Activated CD4-positive, alpha-beta T cell treated with anti-CD3 and anti-CD28 coated beads, Interleukin-2, amount 50 U/mL, for 1 hour (primary cell): ENCODE results near the gene METAP1D.

Experiments used
- DNase-seq: peaks from one replicate; pipeline ENCODE4 v3.0.0-alpha.2; 2020

METAP1D gene

DNA sequence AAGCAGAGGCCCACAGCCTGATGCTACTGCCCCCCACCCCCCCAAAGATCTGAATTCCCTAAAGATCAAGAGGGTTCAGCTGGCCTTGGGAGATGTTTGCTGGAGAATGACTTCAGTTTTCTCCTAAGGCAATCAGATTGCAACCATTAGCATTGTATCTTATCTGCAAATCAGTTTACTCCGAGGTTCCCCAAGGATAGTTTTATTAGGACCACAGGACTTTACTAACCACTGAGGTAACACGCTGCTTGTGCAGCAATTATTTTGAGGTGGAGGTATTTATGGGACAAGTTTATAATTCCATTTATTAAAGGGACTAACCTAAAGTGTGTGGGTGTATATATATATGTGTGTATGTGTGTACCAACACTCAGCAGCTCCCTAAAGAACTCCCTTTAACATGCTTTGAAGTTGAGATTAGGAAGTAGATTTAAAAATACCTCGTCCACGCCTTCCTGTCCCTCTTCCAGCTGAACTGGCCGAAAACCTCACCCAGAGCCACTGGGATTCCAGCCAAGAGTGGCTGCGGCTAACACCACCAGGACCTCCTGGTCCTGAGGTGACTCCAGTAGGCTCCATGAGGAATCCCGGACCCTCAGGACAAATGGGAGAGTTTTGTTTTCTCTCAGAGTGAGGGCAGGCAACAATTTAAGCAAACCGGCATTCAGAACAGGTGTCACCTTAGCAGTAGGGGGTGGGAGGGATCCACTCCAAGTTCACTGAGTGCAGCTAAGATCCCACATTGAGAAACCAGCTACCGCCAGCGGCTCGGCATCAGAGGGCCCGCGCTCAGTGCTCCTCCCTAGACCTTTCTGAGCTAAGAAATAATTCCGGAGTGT is 82.6 kb downstream of the METAP1D start:
- DNase-seq: no peak

DNA sequence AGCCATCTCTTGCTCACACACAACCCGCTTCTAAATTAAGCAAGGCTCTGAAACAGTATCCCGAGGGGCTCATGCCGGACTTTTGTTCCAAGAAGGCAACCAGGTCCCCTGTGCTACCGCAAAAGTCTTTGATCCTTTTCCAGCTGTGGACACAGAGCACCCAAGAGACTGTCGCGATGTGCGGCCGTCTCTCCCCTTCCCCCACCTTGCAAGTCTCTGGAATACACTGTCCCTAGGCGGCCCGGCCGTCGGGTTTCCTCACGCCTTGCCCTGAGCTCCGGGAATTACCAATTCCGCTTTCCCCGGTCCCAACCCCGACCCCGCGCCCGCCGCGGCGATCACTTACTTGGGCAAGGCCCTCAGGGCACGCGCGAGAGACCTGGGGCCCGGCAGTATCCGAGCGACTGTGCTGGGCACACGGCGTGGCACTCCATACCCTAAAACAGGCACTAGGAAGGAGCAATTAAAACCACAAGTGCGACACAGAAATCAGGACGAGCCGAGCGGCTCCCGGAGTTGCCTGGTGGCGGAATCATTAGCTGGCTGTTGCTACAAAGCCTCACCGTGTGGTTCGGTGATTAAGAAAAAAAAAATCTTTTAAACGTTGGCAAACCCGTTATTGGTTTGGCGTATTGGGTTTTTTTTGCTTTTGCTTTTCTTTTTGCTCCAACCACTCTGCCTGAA is 83.3 kb downstream of the METAP1D start:
- DNase-seq: no peak

DNA sequence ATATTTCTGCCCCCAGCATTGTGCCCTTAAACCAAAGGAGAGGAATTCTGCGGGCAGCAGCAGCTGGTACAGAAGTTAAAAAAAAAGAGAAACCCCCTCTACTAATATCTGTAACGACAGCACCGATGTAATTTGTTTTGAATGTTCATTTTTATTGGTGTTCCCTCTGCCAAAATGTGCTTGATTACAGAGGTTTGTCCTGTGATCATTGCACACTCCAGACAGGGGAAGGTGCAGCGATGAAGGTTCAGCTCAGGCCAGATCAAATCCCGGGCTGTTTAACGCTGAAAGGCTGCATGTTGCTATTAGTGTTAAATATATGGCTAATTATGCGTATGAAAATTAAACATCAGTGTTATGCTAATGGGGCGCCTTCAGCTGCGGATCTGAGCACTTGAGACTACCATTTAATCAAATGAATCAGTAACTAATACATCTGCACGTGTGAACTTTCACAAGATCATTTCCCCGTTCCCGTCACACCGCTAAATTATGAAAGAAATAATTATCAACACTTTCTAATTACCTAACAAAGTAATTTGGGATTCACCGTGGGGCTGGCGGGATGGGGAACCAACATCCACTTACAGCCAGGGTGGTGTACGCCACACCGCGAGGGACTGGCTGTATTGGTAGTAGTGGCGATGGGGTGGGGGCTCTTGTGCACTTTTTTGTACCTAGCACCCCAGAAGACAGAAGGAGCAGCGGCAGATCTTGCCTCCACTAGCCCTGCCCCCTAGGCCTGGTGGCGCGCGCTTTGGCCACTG is 84.1 kb downstream of the METAP1D start:
- DNase-seq: no peak

DNA sequence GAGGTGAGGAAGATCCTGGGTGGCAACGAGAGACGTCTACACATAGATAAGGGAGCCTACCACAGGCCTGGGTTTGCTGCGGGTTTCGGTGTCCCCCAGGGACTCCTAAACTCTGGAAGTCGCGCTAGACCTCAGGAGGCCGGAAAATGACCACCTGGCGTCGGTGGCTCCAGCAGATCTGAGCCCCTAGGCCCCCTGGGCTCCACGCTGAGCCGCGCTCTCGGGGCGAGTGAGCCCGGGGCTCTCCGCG is 84.6 kb downstream of the METAP1D start:
- DNase-seq: no peak

DNA sequence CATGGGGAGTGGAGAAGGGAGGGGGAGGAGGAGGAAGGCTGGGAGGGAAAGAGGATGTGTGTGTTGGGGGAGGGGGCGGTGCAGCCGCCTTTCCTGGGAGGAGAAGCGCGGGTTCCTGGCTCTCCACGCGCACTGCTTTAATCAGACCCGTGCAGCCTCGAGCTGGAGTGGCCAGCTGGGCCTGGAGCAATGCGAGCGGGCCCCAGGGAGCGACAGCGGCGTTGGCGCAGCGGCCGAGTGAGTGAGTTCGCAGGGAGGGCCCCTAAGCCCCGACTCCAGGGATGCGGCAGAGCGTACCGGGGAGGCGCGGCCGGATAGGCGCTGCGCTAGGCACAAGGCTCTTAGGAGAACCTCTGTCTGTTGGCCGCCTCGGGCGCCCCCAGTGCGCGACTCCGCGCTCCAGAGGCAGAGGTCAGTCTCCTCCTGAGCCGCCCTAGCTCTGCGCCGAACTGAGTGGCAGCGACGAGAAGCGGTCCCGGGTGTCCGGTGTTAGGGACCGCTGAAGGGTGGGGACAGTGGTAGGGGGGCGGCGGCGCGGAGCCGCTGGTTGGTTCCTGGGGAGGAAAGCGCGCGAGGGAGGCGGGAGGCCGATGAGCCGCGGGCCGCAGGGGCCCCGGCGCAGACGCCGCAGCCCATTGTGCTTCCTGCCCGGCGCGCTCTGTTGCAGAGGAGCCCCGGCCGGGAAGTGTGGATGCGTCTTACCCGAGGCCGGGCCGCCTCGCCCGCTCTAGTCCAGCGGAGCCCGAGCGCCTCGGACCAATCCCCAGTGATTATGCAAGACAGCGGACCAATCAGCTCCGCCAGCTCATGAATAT is 85.1 kb downstream of the METAP1D start:
- peak; percentile 32 for DNase-seq

DNA sequence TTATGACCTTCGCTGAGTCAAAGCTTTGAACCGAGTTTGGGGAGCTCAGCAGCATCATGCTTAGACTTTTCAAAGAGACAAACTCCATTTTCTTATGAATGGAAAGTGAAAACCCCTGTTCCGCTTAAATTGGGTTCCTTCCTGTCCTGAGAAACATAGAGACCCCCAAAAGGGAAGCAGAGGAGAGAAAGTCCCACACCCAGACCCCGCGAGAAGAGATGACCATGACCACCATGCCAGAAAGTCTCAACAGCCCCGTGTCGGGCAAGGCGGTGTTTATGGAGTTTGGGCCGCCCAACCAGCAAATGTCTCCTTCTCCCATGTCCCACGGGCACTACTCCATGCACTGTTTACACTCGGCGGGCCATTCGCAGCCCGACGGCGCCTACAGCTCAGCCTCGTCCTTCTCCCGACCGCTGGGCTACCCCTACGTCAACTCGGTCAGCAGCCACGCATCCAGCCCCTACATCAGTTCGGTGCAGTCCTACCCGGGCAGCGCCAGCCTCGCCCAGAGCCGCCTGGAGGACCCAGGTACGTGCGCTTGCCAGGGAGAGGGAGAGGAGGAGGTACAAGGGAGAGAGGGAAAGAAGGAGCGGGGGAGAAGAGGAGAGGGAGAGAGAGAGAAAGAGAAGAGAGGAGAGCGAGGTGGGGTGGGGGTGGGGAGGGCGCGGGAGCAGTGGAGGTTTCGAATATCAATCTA is 85.9 kb downstream of the METAP1D start, which contains the start of gene DLX1:
Gene DLX1, plus strand, starts transcription at position 48 of the 700 bp plus-strand sequence. Its CDS starts 171 bp downstream, at position 219.
- DNase-seq: no peak

DNA sequence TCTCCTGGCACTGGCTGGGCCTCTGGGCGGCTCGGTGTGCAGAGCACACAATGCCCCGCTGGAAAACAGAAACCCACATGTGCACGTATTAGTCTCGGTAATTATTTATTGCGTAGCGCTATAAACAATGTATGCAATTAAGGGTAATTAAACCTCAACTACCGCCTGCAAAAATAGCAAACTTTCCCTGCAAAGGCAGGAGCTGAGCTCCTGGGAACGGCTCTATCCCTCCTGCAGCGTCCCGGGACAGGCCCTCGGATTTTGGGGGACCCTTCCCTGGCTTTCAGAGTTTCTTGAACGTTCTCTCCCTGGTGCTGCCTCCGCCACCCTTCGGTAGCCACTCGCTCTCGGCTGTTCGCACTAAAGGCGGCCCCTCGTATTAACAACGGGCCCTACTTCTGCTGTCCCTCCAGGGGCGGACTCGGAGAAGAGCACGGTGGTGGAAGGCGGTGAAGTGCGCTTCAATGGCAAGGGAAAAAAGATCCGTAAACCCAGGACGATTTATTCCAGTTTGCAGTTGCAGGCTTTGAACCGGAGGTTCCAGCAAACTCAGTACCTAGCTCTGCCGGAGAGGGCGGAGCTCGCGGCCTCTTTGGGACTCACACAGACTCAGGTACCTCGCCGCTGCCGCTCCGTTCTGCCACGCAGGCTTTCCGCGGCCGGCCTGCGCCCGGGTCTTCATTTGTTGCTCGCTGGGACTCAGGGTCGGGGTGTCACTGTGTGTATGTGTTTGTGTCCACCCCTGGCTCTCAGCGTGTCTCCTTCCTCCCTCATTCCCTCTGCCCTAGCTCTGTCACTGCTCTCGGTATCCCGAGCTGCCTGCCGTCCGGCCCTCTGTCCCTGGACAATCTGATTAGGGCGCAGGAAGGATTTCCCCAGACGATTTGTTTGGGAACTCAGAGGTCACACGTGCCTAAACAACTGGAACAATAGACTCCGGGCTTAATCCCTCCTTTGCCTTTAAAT is 86.8 kb downstream of the METAP1D start:
- peak; percentile 52 for DNase-seq

DNA sequence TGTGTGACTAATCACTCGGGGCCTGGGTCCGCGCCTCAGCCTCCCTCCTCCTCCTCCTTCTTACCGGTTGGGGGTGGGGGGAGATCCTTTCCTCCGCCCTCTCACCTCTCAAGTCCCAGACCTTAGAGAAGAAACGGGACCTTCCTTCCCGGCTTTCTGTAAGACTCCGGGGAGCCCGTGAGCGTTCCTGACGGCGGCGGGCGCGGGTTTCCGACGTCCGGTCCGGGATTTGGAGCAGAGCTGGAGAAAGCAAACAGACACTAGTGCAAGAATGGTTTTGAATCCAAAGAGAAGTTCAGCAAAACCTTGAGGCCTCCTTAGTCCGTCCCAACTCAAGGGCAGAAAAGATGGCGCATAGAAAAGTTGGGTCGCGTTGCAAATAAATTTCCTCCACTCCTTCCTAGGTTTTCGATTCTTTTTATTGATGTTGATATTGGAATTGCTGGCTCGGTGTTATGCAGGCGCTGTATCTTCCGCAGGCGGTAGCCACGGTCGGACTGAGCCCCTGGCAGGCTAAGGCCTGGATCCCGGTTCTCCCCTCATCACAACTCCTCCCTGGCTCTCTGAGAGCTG is 87.5 kb downstream of the METAP1D start:
- DNase-seq: no peak

DNA sequence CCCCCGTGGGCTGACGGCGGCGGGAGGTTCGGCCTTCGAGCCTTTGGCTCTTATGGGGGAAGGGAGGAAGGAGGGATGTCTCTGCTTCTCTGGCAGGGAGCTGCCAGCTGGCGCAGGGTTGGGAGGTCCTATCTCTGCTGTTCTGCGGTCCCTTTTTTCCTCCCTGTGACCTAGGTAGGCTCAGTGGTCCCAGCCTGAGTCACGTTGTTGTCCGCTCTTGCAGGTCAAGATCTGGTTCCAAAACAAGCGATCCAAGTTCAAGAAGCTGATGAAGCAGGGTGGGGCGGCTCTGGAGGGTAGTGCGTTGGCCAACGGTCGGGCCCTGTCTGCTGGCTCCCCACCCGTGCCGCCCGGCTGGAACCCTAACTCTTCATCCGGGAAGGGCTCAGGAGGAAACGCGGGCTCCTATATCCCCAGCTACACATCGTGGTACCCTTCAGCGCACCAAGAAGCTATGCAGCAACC is 88.1 kb downstream of the METAP1D start:
- no peak for DNase-seq

DNA sequence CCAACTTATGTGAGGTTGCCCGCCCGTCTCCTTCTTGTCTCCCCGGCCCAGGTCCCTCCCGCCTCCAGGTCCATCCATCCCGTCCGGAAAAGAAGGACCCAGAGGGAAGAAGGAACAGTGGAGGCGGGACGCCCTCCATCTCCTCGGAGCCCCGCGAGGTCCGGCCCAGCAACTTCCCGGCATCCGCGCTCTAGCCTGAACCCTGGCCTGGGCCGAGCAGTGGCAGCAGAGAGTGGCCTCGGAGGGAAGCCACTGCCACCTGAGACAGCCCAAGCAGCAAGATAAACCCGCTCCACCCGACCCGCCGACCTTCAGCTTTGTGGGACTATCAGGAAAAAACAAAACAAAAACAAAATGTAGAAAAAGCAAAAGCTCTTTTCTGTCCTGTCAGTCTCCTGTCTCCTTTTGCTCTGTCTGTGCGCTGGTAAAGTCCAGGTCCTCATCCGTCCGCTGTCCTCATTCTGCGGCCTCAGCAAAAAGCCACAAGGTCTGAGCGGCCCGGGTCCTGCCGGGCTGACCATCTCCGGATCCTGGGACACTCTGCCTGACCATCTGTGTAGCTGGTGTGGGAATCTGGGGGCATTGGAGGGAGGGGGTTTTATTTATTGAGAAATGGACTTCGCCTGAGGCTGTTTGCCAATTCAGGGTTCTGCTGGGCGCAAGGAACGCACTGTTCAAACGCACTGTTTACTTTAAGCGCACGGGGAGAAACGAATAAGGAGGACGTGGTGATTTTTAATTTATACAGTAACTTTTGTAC is 88.7 kb downstream of the METAP1D start:
- no peak for DNase-seq

DNA sequence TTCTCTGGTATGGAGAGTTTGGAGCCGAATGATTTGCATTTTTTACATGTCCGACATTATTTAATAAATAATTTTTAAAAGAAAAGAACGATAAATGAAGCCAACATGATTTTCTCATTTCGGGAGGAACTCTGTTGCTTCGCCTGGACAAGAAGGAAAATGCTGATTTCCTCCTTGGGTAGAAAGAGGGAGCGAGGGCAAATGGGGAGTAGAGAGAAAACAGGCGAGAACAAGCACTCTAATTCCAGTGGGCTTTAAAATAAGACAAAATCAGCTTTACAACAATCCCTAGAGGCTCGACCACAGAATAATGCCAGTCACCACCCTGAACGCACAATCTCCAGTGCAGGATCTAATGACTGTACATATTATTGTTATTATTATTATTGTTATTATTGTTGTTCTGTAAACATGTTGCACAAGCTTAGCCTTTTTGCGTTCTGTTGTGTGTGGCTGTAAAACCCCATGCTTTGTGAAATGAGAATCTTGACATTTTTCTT is 89.3 kb downstream of the METAP1D start:
- DNase-seq: no peak

DNA sequence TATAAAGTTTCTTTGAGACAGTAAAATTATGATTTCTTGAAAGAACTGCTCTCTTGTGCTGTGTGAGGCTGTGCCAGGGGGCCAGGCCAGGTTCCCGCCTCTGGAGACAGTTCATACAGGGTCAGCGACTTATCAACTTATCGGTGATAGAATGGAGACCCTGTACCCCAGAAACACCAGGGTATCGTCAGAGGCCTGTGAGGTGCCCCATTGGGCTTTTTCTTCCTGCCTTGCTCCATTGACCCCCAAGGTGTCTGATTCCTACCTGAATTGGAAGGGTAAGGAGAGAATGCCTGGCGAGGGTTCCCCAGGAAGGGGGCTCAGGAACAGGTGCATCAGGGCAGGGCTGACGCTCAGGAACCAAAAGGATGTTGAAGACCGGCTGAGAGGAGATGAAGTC is 89.9 kb downstream of the METAP1D start:
- DNase-seq: no peak

DNA sequence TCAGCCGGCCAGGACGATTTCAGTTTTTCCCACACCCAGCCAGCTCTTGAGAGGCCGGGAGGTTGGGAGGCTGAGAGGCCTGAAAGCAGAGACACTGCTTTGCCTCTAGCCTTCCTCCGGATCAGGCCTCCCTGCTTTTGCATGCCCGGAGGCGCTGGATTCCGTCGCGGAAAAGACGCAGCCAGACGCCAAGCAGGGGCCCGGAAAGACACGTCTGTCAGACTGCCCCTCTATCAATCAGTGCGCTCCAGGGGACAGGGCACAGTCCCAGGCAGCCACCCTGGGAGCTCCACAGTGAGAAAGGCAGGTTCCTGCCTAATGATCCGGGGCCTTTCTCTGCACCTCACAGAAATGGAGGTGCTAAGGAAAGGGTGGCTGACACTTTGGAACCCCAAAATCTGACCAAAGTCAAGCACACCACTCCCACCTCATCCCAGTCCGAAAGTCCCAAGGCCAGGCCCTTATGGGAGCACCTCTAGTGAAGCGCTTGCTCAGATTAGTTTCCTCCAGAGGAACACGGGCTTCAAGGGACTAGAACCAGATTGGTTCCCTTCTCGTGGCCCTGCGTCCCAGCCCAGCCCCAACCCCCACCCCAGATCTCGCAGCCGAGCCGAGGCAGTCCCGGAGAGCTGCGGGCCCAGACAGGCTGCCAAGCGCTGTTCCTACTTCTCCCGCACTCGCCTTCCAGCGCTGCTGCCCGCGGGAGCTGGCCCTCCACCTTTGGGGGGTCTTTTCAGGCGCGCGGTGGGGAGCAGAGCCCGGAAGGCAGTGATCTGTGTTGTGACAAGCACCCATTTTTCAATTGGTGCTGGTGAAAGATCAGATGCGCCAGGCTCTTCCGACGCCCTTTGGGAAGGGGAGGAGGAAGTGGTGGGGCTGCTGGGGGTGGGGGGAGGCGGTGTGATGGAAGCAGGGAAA is 90.5 kb downstream of the METAP1D start:
- no peak for DNase-seq

DNA sequence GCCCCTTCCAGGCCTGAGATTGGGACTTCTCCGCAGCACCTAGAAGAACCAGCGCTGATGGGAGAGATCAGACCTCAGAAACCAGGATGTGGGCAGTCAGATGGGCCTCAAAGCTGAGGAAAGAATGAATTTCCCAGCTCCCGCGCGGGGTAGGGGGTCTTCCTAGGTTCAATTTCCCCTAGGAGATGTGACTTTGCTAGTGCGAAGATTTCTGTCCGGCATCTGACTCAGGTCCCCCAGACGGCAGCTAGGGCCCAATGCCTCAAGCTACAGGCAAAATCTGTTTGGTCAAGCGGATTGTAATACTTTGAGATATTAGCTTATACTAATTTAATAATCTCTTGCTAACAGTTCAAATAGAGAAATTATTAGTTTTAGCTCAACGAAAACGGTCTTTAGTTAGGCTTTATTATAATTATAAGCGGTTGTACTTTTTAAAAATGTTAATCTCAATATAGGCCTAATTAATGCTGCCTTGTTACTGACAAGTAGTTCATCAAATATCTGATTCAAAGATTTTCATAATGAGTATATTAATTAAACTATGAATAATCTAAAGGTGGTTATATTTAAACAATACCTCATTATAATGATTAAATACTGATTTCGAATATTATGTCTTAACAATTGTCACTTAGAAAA is 91.4 kb downstream of the METAP1D start:
- DNase-seq: no peak

DNA sequence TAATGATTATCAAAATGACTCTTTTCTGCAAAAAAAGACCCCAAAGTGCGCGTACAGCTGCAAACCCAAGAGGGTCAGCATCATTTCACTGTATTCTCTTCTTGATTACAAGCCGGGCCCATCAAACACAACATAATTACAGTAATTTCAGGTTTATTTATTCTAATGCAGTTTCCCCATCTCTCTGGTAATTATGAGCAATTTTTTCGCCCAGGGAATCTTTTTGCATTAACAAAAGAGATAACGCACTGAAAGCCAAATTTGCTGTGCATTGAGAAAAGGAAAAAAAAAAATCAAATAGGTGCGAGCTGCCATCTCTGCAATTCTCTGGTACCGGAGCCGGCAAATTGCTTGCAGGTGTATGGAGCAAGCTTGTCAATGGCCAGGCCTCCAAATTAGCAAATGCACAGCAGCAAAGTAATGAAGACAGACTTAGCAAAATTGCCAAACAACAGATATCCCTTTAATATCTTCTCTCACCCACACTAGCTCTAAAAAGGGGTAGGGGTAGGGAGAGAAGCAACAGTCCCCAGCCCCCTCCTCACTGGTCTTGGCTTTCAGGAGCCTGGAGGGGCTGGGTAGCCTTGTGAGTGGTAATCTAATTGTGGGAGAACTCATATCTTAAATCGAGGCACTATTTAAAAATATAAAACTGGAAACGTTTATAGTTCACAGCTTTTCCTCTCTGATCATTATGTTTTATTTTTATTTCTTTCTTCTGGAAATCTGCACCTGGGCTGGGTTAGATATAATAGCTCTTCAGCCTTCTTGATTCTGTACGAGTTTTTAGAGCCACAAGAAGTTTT is 92.2 kb downstream of the METAP1D start:
- DNase-seq: no peak

DNA sequence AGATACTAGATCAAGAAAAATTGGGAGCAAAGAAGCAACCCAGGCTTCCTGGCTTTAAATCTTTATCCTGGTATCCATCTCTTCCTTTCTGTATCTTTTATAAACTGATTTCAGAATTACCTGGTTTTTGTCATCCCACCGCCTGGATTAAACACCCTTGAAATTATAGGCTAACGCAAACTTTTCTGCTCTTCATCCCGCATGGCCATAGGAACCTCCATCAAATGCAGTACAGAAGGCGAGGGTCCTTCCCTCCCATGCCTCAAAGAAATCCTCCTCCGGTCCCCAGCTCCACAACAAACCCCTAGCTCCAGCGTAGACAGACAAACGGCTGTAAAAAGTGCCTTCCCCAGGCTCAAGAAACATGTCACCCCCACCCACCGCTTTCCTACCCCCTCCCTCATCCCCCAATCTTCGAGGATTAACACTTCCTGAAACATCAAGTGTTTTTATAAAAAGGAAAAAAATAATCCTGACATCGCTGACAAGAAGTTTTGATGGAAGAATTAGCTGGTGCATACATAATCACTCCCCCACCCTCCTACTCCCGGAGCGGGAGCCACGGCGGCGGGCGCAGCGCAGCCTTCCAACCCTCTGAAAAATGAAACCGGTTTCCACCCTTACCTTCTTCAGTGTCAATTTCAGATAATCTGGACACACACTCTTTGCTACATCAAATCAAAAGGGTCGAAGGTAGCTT is 93.1 kb downstream of the METAP1D start:
- DNase-seq: no peak
